OCI-LY3 (cell line): Measurements from ENCODE around the gene RIMOC1.

Experiments
- EZH2phosphoT487 ChIP-seq: fragments of 200-600 bp; shearing (Covaris generic); IDR thresholded peaks from 2 replicates; pipeline ENCODE4 v1.6.1; 2018; ENCODE audit warnings: antibody characterized with exemption, mixed run types, low read depth
- TF ChIP-seq, protein P1 (sequence below): fragments of 200-600, 300-600 bp; sonication (generic); IDR thresholded peaks from 2 replicates; pipeline ENCODE4 v1.5.1; 2014; ENCODE audit warnings: antibody characterized with exemption, low read length, low read depth

DNA sequence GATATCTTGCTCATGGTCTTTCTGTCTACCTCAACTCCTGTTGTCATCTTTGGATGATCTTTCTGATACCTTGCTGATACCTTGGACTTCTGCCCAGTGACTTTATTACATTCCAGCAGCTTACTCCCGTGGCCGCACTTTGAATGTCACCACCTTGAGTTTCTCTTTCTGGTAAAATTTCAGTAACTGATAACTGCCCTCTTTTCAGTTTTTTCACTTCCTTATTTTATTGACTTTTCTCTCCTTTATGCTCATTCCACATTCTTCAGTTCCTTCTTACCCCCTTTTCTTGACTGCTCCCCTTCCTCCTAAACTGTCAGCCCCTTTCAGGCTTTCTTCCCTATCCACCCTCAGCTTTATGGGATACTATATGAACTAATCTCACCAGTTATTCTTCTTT lies 14.0 kb downstream of the RIMOC1 start:
- TF ChIP-seq, protein P1, sequence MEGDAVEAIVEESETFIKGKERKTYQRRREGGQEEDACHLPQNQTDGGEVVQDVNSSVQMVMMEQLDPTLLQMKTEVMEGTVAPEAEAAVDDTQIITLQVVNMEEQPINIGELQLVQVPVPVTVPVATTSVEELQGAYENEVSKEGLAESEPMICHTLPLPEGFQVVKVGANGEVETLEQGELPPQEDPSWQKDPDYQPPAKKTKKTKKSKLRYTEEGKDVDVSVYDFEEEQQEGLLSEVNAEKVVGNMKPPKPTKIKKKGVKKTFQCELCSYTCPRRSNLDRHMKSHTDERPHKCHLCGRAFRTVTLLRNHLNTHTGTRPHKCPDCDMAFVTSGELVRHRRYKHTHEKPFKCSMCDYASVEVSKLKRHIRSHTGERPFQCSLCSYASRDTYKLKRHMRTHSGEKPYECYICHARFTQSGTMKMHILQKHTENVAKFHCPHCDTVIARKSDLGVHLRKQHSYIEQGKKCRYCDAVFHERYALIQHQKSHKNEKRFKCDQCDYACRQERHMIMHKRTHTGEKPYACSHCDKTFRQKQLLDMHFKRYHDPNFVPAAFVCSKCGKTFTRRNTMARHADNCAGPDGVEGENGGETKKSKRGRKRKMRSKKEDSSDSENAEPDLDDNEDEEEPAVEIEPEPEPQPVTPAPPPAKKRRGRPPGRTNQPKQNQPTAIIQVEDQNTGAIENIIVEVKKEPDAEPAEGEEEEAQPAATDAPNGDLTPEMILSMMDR: no peak
- TF ChIP-seq EZH2phosphoT487: no peak
